Measurements from ENCODE around the gene MNX1. TPM values are rescaled to one million over a fixed set of nuclear protein-coding genes. Genes with fewer than 3 reads are reported as not detected.

MNX1 gene
- polyA plus RNA-seq, 3 donors, result 0.06 to 0.09 TPM; not detected in 1

- DNase-seq (ENCODE audit: extremely low read depth in 1 of 11, low read depth in 9 of 11, low spot score in 4 of 11), result no peak
Observed at GRCh38 chr7:156988343-156989185, 21.9 kb downstream of the MNX1 start.

- no peak for DNase-seq (ENCODE audit: extremely low read depth in 1 of 11, low read depth in 9 of 11, low spot score in 4 of 11)
Observed at GRCh38 chr7:156986378-156986777, 24.1 kb downstream of the MNX1 start.

- DNase-seq (ENCODE audit: extremely low read depth in 1 of 11, low read depth in 9 of 11, low spot score in 4 of 11), result no peak
Observed at GRCh38 chr7:156985101-156985992, 25.1 kb downstream of the MNX1 start.

GRCh38 chr7:156984174-156984891 is 26.1 kb downstream of the MNX1 start:
- DNase-seq (ENCODE audit: extremely low read depth in 1 of 11, low read depth in 9 of 11, low spot score in 4 of 11), result no peak

GRCh38 chr7:156979711-156980110 is 30.8 kb downstream of the MNX1 start:
- DNase-seq (ENCODE audit: extremely low read depth in 1 of 11, low read depth in 9 of 11, low spot score in 4 of 11), result no peak

- no peak for DNase-seq (ENCODE audit: extremely low read depth in 1 of 11, low read depth in 9 of 11, low spot score in 4 of 11)
Observed at GRCh38 chr7:156979007-156979606, 31.4 kb downstream of the MNX1 start.

- DNase-seq (ENCODE audit: extremely low read depth in 1 of 11, low read depth in 9 of 11, low spot score in 4 of 11), result no peak
Observed at GRCh38 chr7:156975620-156976019, 34.8 kb downstream of the MNX1 start.

GRCh38 chr7:156969972-156970420 is 40.5 kb downstream of the MNX1 start:
- DNase-seq (ENCODE audit: extremely low read depth in 1 of 11, low read depth in 9 of 11, low spot score in 4 of 11), result no peak

GRCh38 chr7:156968183-156968582 is 42.3 kb downstream of the MNX1 start:
- DNase-seq (ENCODE audit: extremely low read depth in 1 of 11, low read depth in 9 of 11, low spot score in 4 of 11), result no peak

- DNase-seq (ENCODE audit: extremely low read depth in 1 of 11, low read depth in 9 of 11, low spot score in 4 of 11), result no peak
Observed at GRCh38 chr7:156966387-156966786, 44.1 kb downstream of the MNX1 start.

GRCh38 chr7:156964971-156965370 is 45.5 kb downstream of the MNX1 start:
- DNase-seq (ENCODE audit: extremely low read depth in 1 of 11, low read depth in 9 of 11, low spot score in 4 of 11), result no peak

GRCh38 chr7:156963472-156963871 is 47.0 kb downstream of the MNX1 start:
- DNase-seq (ENCODE audit: extremely low read depth in 1 of 11, low read depth in 9 of 11, low spot score in 4 of 11), result no peak

GRCh38 chr7:156962897-156963296 is 47.6 kb downstream of the MNX1 start:
- DNase-seq (ENCODE audit: extremely low read depth in 1 of 11, low read depth in 9 of 11, low spot score in 4 of 11), result no peak

GRCh38 chr7:156962145-156962544 is 48.3 kb downstream of the MNX1 start:
- no peak for DNase-seq (ENCODE audit: extremely low read depth in 1 of 11, low read depth in 9 of 11, low spot score in 4 of 11)

- no peak for DNase-seq (ENCODE audit: extremely low read depth in 1 of 11, low read depth in 9 of 11, low spot score in 4 of 11)
Observed at GRCh38 chr7:156956727-156957126, 53.7 kb downstream of the MNX1 start.

GRCh38 chr7:156954941-156955340 is 55.5 kb downstream of the MNX1 start:
- no peak for DNase-seq (ENCODE audit: extremely low read depth in 1 of 11, low read depth in 9 of 11, low spot score in 4 of 11)
